DOHH2 (cell line): Measurements from ENCODE around the gene CCSER2.

Experiments used
- EZH2phosphoT487 ChIP-seq: fragments of 200-600 bp; sonication (generic); IDR thresholded peaks from 2 replicates; pipeline ENCODE4 v1.6.1; 2017; ENCODE audit warnings: borderline replicate concordance, mild to moderate bottlenecking, antibody characterized with exemption, low read length, moderate library complexity, mixed read lengths
- TF ChIP-seq, protein P1 (sequence below): fragments of 200-600 bp; sonication (generic); IDR thresholded peaks from one replicate; pipeline ENCODE4 v1.5.1; 2014; ENCODE audit warnings: antibody characterized with exemption, mild to moderate bottlenecking, low read depth, low read length; ENCODE audit not compliant: poor library complexity, severe bottlenecking

DNA sequence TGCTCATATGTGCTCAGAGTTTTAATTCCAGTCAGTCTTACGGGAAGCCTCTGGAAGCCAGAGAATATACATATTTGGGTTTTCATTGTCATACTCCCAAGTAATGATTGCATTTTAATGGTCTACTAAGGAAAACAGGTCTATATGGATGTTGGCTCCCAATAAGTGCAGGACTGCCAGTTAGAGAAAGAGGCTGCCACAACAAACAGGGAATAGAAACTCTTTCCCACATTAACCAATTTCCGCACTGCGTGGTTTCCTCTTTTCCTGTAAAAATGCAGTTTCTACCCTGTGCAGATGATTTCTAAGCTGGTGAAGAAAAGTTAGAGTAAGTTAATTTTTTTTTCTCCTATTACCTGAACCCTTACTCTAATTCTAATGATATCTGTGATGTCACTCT, 78.2 kb downstream of the CCSER2 start:
- TF ChIP-seq, protein P1, sequence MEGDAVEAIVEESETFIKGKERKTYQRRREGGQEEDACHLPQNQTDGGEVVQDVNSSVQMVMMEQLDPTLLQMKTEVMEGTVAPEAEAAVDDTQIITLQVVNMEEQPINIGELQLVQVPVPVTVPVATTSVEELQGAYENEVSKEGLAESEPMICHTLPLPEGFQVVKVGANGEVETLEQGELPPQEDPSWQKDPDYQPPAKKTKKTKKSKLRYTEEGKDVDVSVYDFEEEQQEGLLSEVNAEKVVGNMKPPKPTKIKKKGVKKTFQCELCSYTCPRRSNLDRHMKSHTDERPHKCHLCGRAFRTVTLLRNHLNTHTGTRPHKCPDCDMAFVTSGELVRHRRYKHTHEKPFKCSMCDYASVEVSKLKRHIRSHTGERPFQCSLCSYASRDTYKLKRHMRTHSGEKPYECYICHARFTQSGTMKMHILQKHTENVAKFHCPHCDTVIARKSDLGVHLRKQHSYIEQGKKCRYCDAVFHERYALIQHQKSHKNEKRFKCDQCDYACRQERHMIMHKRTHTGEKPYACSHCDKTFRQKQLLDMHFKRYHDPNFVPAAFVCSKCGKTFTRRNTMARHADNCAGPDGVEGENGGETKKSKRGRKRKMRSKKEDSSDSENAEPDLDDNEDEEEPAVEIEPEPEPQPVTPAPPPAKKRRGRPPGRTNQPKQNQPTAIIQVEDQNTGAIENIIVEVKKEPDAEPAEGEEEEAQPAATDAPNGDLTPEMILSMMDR = no peak
- TF ChIP-seq EZH2phosphoT487 = no peak
